Neural crest cell (in vitro differentiated cells): ENCODE results near the gene MROH8. TPM values are rescaled to one million over a fixed set of nuclear protein-coding genes. Genes with fewer than 3 reads are reported as not detected.
A peak's percentile ranks its signal among the peaks of the same experiment; 100 is the strongest.

Source experiments
- DNase-seq: peaks from one replicate; pipeline ENCODE4 v3.0.0; 2021; ENCODE audit warnings: low read depth, mixed read lengths, low spot score
- H3K27ac Mint-ChIP-seq: one replicate; pipeline ENCODE4 v1.8.0; 2021; ENCODE audit warnings: mild to moderate bottlenecking, mixed read lengths; ENCODE audit not compliant: unreplicated experiment
- H3K27me3 Mint-ChIP-seq: 2 replicates; pipeline ENCODE4 v1.8.0; 2021; ENCODE audit warnings: low read depth, mild to moderate bottlenecking, mixed read lengths
- H3K36me3 Mint-ChIP-seq: 2 replicates; pipeline ENCODE4 v1.8.0; 2021; ENCODE audit warnings: low read depth, mild to moderate bottlenecking, mixed read lengths
- H3K4me1 Mint-ChIP-seq: 2 replicates; pipeline ENCODE4 v1.8.0; 2021; ENCODE audit warnings: mixed read lengths
- H3K4me3 Mint-ChIP-seq: one replicate; pipeline ENCODE4 v1.8.0; 2021; ENCODE audit warnings: mild to moderate bottlenecking, mixed read lengths
- H3K9me3 Mint-ChIP-seq: 2 replicates; pipeline ENCODE4 v1.8.0; 2021; ENCODE audit warnings: mixed read lengths
- CTCF ChIP-seq: fragments of 200-600 bp; sonication (generic); conservative IDR thresholded peaks from 2 replicates; pipeline ENCODE4 v1.5.0; 2021; ENCODE audit warnings: antibody characterized with exemption, mild to moderate bottlenecking
- total RNA-seq: library from RNA; stranded (reverse); gene quantifications from 2 replicates; pipeline ENCODE4 v1.2.1, GENCODE V29; 2021

The MROH8 gene
- total RNA-seq, 1 donor from 2014 or later = 7.6 TPM

- no peaks in the 10 kb centered on the region for H3K27me3 Mint-ChIP-seq
- no peak for TF ChIP-seq CTCF
- H3K4me3 Mint-ChIP-seq = peak overlapping the region; percentile 92
- no peaks in the 10 kb centered on the region for H3K9me3 Mint-ChIP-seq
- peaks cover 27% of the 10 kb centered on the region for H3K4me1 Mint-ChIP-seq
- DNase-seq = no peak
- peak overlapping the region; percentile 99 for H3K27ac Mint-ChIP-seq
- H3K36me3 Mint-ChIP-seq = peaks cover 8% of the 10 kb centered on the region
These were observed 556 bp upstream of the MROH8 start for GRCh38 chr20:37179683-37180524.

GRCh38 chr20:37172836-37173235 is 6.5 kb downstream of the MROH8 start:
- no peak for DNase-seq
- Mint-ChIP-seq H3K4me3 (no peak overlapping the region), H3K36me3 (peaks cover 1% of the 10 kb centered on the region), H3K4me1 (no peaks in the 10 kb centered on the region), H3K27me3 (no peaks in the 10 kb centered on the region), H3K27ac (no peak overlapping the region), H3K9me3 (no peaks in the 10 kb centered on the region)
- TF ChIP-seq CTCF = no peak

- Mint-ChIP-seq H3K27ac (no peak overlapping the region), H3K27me3 (no peaks in the 10 kb centered on the region), H3K36me3 (peaks cover 2% of the 10 kb centered on the region), H3K4me1 (no peaks in the 10 kb centered on the region), H3K9me3 (no peaks in the 10 kb centered on the region), H3K4me3 (no peak overlapping the region)
- TF ChIP-seq CTCF = no peak
- DNase-seq = no peak
These were observed 12.5 kb downstream of the MROH8 start for GRCh38 chr20:37166867-37167266.

- H3K27me3 Mint-ChIP-seq = no peaks in the 10 kb centered on the region
- H3K27ac Mint-ChIP-seq = no peak overlapping the region
- H3K9me3 Mint-ChIP-seq = no peaks in the 10 kb centered on the region
- peaks cover 2% of the 10 kb centered on the region for H3K36me3 Mint-ChIP-seq
- DNase-seq = no peak
- no peak overlapping the region for H3K4me3 Mint-ChIP-seq
- no peaks in the 10 kb centered on the region for H3K4me1 Mint-ChIP-seq
- no peak for TF ChIP-seq CTCF
These were observed 14.3 kb downstream of the MROH8 start for GRCh38 chr20:37165031-37165430.

GRCh38 chr20:37163832-37164554 is 15.4 kb downstream of the MROH8 start:
- DNase-seq = no peak
- H3K27me3 Mint-ChIP-seq = no peaks in the 10 kb centered on the region
- H3K4me1 Mint-ChIP-seq = no peaks in the 10 kb centered on the region
- no peak for TF ChIP-seq CTCF
- H3K27ac Mint-ChIP-seq = no peak overlapping the region
- H3K9me3 Mint-ChIP-seq = no peaks in the 10 kb centered on the region
- no peak overlapping the region for H3K4me3 Mint-ChIP-seq
- H3K36me3 Mint-ChIP-seq = peaks cover 2% of the 10 kb centered on the region
